ENCODE results near the gene SPAG17.
A peak's percentile ranks its signal among the peaks of the same experiment; 100 is the strongest.

Gene SPAG17

DNA sequence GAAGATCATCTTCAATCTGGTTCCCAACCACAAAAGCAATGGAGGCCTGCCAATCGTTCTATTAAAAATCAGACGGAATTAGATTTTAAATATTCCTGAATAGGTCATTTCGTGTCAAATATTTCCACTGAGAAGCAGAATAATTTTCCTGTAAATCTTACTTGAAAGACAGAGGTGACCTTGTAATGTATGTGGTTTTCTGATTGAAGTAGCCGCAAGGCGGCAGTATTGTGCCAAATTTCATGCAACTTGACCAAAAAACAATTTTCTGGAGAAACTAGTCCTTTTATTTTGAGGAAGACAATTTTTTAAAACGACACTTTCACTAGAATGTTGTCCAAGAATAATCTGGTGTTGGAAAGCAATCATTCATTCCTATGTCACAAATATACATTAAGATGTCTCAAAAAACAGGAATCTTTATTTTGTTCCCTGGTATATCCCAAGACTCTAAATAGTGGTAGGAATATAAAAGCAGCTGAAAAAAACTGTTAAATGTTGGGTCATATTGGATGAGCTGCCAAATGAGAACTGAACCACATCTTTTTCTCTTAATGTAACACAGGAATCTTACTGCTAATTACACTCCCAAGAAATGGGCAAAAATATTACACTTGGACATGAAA is 33.6 kb downstream of the SPAG17 start:
- TF ChIP-seq, protein P1, sequence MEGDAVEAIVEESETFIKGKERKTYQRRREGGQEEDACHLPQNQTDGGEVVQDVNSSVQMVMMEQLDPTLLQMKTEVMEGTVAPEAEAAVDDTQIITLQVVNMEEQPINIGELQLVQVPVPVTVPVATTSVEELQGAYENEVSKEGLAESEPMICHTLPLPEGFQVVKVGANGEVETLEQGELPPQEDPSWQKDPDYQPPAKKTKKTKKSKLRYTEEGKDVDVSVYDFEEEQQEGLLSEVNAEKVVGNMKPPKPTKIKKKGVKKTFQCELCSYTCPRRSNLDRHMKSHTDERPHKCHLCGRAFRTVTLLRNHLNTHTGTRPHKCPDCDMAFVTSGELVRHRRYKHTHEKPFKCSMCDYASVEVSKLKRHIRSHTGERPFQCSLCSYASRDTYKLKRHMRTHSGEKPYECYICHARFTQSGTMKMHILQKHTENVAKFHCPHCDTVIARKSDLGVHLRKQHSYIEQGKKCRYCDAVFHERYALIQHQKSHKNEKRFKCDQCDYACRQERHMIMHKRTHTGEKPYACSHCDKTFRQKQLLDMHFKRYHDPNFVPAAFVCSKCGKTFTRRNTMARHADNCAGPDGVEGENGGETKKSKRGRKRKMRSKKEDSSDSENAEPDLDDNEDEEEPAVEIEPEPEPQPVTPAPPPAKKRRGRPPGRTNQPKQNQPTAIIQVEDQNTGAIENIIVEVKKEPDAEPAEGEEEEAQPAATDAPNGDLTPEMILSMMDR (conservative IDR thresholded peaks at IDR 0.05), result peak; percentile 82
- H3K27ac ChIP-seq, result no peak overlapping the region

DNA sequence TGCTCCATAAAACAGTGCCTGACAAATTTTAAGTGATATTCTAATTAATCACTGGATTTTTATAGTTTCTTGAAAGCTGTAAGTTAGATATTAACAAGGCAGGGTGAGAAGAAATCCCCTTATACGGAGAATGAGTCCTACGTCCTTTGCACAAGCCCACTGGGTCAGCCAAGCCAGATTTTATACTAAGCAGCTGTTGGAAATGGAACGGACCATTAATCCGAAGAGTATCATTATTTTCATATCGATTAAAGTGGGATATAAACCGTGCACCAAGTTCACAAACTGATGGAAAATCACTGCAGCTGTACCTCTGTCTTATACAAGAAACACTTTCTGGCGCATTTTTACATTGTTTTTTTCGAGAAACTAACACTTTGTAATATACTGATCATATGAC is 35.2 kb downstream of the SPAG17 start:
- H3K27ac ChIP-seq, result no peak overlapping the region
- TF ChIP-seq, protein P1 (conservative IDR thresholded peaks at IDR 0.05), result no peak

DNA sequence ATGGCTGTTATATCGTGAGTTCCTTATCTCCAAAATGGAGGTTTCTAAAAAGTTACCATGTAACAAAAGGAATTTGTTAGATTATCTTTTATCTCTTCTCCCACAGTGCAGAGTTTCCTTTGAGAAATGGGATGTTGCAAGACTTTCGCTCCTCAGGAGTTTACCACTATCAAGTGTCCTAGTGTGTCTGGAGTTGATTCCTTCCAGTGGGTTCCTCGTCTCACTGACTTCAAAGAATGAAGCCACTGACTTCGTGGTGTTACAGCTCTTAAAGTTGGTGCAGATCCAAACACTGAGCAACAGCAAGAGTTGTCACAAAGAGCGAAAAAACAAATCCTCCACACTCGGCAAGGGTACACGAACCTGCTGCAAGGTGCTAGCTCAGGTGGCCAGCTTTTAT is 37.0 kb downstream of the SPAG17 start:
- no peak overlapping the region for H3K27ac ChIP-seq
- TF ChIP-seq, protein P1 (conservative IDR thresholded peaks at IDR 0.05), result no peak

DNA sequence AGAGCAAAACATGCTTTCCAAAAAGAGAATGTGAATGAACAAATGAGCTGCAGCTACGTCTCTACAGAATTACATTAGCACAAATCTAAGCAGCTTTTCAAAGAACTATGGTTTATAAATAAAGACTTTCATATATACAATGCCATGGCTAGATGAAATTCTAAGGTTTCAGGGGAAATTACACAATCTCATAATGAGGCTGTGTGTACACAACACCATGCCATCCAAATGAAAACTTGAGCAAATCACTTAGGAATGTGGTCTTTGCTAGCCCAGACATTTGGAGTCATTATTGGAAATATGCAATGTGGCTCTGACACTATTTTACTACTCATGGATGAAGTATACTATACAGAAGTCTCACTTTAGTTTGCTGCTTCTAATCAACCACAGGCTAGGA is 37.5 kb downstream of the SPAG17 start:
- H3K27ac ChIP-seq, result no peak overlapping the region
- TF ChIP-seq, protein P1 (conservative IDR thresholded peaks at IDR 0.05), result no peak

DNA sequence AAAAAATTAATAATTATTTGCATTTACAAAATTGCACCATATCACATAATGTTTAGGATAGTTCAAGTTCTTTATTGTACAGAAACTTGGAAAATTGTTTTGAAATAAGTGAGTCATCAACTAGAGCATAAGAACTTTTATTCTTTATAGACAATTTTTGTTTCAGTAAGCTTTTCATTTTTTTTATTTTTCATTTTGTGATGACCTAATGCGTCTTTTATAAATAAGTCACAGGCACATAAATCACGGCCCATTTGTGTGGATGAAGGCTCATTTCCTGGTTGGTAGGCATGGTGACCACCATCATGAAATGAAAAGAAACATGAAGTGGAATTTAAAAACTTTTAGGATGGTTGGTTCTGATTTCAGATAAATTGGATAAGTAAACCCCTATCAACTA is 39.3 kb downstream of the SPAG17 start:
- H3K27ac ChIP-seq, result no peak overlapping the region
- TF ChIP-seq, protein P1 (conservative IDR thresholded peaks at IDR 0.05), result no peak

DNA sequence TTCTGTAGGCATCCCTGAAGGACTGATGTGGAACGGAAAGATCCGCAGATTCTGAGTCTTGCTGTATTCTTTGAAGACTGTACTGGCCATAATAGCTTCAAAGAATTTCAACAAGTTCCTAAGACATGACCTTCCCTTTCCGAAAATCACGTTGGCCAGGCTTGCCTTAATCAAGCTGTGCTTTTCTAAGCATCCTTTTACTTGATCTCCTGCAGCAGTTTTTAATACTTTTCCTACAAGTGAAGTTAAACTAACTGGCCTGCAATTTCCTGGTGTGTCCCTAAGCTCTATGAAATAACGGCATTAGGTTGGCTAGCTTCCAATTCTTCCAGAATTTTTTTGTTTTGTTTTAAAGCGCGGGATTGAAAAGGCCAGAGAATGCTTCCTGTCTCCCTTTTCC is 40.3 kb downstream of the SPAG17 start:
- H3K27ac ChIP-seq, result no peak overlapping the region
- TF ChIP-seq, protein P1 (conservative IDR thresholded peaks at IDR 0.05), result no peak

DNA sequence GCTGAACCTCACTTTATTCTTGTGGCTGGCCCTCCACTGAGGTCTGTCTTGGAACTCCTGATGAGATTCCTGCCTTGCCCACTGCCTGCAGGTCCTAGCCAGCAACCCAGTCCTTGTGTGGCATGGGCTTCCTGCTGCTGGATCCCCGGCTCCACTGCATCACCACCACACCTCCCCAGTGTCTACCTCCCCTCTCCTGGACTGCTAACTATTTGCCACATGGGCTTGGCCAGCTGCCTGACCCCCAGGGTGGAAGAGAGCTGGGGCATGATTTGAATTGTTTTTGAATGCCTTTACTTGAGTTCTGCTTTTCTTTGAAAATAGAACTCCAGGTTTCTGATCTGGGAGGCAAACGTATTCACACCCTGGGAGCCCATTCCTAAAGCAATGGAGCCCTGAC is 41.2 kb downstream of the SPAG17 start:
- TF ChIP-seq, protein P1 (conservative IDR thresholded peaks at IDR 0.05), result no peak
- no peak overlapping the region for H3K27ac ChIP-seq

All from VCaP (cell line).